Hematopoietic multipotent progenitor cell treated with erythropoietin and hydrocortisone succinate and interleukin-3 and kit ligand, for 8 days (in vitro differentiated cells): Measurements from ENCODE around the gene LSM4.

ENCODE experiments used
- DNase-seq: peaks from one replicate; pipeline ENCODE4 v3.0.0-alpha.2; 2015

The LSM4 gene

GRCh38 chr19:18309525-18310064, 13.3 kb downstream of the LSM4 start:
- no peak for DNase-seq

- DNase-seq: no peak
Observed at GRCh38 chr19:18308948-18309325, 13.9 kb downstream of the LSM4 start.

GRCh38 chr19:18308051-18308947, 14.6 kb downstream of the LSM4 start:
- DNase-seq: no peak

GRCh38 chr19:18307271-18307681, 15.6 kb downstream of the LSM4 start:
- no peak for DNase-seq

GRCh38 chr19:18306888-18307260, 16.0 kb downstream of the LSM4 start:
- DNase-seq: no peak

GRCh38 chr19:18306209-18306887, 16.5 kb downstream of the LSM4 start:
- DNase-seq: no peak

- peak; percentile 79 for DNase-seq
Observed at GRCh38 chr19:18304458-18305310, 18.2 kb downstream of the LSM4 start.

GRCh38 chr19:18304208-18304457, 18.7 kb downstream of the LSM4 start:
- DNase-seq: no peak

- peak; percentile 9 for DNase-seq
Observed at GRCh38 chr19:18301718-18302111, 21.2 kb downstream of the LSM4 start.

GRCh38 chr19:18300930-18301717, 21.8 kb downstream of the LSM4 start:
- DNase-seq: peak; percentile 6

GRCh38 chr19:18299654-18300053, 23.2 kb downstream of the LSM4 start:
- no peak for DNase-seq

- DNase-seq: no peak
Observed at GRCh38 chr19:18298601-18299000, 24.3 kb downstream of the LSM4 start.

GRCh38 chr19:18297308-18297707, 25.6 kb downstream of the LSM4 start:
- DNase-seq: no peak

GRCh38 chr19:18295034-18295451, 27.8 kb downstream of the LSM4 start:
- DNase-seq: no peak

- DNase-seq: no peak
Observed at GRCh38 chr19:18294467-18294864, 28.4 kb downstream of the LSM4 start.

GRCh38 chr19:18293642-18294466, 29.0 kb downstream of the LSM4 start:
- DNase-seq: no peak

GRCh38 chr19:18292810-18293641, 29.9 kb downstream of the LSM4 start:
- DNase-seq: peak; percentile 92

GRCh38 chr19:18292462-18292809, 30.4 kb downstream of the LSM4 start:
- DNase-seq: no peak

- peak; percentile 74 for DNase-seq
Observed at GRCh38 chr19:18291590-18292461, 31.1 kb downstream of the LSM4 start.
